ENCODE measurements around the gene SLC25A12. TPM values are rescaled to one million over a fixed set of nuclear protein-coding genes. Genes with fewer than 3 reads are reported as not detected.

The SLC25A12 gene
- total RNA-seq, 1 donor from 2014 or later: 16.5 TPM

DNA sequence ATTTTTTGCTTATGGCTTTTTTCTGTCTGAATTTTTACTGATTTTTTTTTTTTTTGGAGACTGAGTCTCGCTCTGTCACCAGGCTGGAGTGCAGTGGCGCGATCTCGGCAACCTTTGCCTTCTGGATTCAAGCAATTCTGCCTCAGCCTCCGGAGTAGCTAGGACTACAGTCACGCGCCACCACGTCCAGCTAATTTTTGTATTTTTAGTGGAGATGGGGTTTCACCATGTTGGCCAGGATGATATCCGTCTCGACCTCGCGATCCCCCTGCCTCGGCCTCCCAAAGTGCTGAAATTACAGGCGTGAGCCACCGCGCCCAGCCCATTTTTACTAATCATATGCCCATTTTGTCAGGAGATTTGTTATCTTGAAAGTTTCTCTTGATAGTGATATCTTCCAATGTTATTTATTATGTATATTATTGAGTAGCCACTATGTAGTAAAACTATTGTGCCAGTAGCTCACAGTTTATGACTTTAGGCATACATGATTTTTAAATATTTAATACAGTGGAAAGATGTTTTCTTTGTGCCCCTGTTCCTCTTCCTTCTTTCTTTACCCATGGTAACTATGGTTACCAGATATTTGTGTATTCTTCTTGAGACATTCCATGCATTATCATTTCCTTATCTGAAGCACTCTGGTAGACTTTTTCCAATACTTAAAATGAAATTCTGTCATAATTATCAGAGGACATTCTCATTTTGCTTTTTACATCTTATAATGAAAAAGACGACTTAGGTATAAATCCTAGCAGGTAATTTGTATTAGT lies 30.3 kb upstream of the SLC25A12 start:
- H3K27ac Mint-ChIP-seq (ENCODE audit: unreplicated experiment): peak overlapping the region; percentile 98
- peaks cover 36% of the 10 kb centered on the region for H3K4me1 Mint-ChIP-seq (ENCODE audit: unreplicated experiment)
- no peaks in the 10 kb centered on the region for H3K9me3 Mint-ChIP-seq (ENCODE audit: unreplicated experiment)
- peak overlapping the region; percentile 56 for H3K4me3 Mint-ChIP-seq (ENCODE audit: unreplicated experiment)
- no peaks in the 10 kb centered on the region for H3K27me3 Mint-ChIP-seq (ENCODE audit: unreplicated experiment)
- no peak for DNase-seq (ENCODE audit: extremely low spot score, unreplicated experiment)
- peaks cover 21% of the 10 kb centered on the region for H3K36me3 Mint-ChIP-seq (ENCODE audit: unreplicated experiment)
- TF ChIP-seq, protein P1, sequence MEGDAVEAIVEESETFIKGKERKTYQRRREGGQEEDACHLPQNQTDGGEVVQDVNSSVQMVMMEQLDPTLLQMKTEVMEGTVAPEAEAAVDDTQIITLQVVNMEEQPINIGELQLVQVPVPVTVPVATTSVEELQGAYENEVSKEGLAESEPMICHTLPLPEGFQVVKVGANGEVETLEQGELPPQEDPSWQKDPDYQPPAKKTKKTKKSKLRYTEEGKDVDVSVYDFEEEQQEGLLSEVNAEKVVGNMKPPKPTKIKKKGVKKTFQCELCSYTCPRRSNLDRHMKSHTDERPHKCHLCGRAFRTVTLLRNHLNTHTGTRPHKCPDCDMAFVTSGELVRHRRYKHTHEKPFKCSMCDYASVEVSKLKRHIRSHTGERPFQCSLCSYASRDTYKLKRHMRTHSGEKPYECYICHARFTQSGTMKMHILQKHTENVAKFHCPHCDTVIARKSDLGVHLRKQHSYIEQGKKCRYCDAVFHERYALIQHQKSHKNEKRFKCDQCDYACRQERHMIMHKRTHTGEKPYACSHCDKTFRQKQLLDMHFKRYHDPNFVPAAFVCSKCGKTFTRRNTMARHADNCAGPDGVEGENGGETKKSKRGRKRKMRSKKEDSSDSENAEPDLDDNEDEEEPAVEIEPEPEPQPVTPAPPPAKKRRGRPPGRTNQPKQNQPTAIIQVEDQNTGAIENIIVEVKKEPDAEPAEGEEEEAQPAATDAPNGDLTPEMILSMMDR (IDR thresholded peaks at IDR 0.05): no peak

DNA sequence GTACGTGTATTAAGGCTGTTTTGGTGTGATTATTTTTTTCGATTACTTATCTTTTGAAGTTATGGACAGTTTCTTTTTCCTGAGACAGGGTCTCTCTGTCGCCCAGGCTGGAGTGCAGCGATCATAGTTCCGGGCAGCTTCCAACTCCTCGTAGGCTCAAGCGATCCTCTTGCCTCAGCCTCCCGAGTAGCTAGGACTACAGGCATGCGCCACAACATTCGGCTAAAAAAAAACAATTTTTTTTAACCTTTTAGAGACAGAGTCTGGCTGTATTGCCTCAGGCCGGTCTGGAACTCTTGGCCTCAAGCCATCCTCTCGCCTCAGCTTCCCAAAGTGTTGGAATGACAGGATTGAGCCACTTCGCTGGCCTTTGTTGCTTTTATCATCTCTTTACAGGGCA lies 29.2 kb upstream of the SLC25A12 start:
- Mint-ChIP-seq H3K9me3 (ENCODE audit: unreplicated experiment) (no peaks in the 10 kb centered on the region), H3K4me1 (ENCODE audit: unreplicated experiment) (peaks cover 29% of the 10 kb centered on the region), H3K27ac (ENCODE audit: unreplicated experiment) (peak overlapping the region; percentile 98), H3K27me3 (ENCODE audit: unreplicated experiment) (no peaks in the 10 kb centered on the region), H3K4me3 (ENCODE audit: unreplicated experiment) (peak overlapping the region; percentile 96), H3K36me3 (ENCODE audit: unreplicated experiment) (peaks cover 13% of the 10 kb centered on the region)
- DNase-seq (ENCODE audit: extremely low spot score, unreplicated experiment): no peak
- TF ChIP-seq, protein P1 (IDR thresholded peaks at IDR 0.05): no peak

DNA sequence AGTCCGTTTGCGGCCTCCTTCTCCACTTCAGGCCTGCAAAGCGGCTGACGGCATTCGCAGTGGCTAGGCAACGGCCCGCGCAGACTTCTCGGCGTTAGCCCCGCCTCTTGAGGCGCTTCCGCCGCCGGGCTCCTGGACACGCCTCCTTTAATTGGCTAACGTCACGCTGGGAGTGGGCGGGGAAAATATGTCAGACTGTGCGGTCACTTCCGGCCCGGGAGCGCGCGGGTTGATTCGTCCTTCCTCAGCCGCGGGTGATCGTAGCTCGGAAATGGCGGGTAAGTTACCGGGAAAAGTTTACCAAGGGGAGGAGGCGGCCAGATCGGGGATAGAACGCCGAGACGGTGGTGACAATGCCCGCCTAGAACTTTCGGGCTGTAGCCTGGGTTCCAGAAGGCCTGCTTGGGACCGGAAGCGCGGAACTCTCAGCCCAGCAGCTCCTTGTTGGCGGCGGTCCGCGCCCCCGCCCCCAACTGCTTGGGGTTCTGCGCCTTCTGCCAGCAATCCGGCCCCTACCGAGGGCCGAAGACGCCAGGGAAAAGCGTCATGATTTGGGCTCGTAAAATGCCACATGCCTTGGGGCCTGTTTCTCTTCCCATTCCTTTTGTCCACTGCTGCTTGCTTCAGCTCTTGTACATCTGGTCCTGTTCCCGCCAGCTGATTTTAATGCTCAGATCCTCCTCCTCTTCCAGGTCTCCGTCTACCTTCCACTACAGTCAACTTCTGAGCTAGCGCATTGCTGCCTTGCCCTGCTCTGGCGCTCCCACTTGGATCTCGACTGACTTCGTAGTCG lies 28.4 kb upstream of the SLC25A12 start, which contains the start of gene HAT1:
Gene HAT1 (plus strand): TSS at position 232 of the 793 bp plus-strand sequence. CDS start 40 bp downstream, at position 272.
- TF ChIP-seq, protein P1 (IDR thresholded peaks at IDR 0.05): no peak
- Mint-ChIP-seq H3K9me3 (ENCODE audit: unreplicated experiment) (no peaks in the 10 kb centered on the region), H3K4me1 (ENCODE audit: unreplicated experiment) (peaks cover 29% of the 10 kb centered on the region), H3K27me3 (ENCODE audit: unreplicated experiment) (no peaks in the 10 kb centered on the region), H3K27ac (ENCODE audit: unreplicated experiment) (peak within 1 kb of the TSS; percentile 98), H3K36me3 (ENCODE audit: unreplicated experiment) (peaks cover 13% of the 10 kb centered on the region), H3K4me3 (ENCODE audit: unreplicated experiment) (peak within 1 kb of the TSS; percentile 96)
- DNase-seq (ENCODE audit: extremely low spot score, unreplicated experiment): peak; percentile 99

DNA sequence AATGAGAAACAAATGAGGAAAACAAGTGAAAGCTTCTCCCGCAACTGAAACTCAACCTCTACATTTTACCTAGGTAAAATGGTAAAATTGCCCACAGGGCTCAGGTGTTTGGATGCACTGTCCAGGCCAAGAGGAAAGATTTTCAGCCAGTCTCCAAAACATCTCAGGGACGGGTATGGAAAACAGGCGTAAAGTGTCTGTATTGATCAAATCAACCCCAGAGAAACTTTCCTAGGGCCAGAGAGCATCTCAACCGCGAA lies 27.9 kb upstream of the SLC25A12 start:
- Mint-ChIP-seq H3K4me1 (ENCODE audit: unreplicated experiment) (peaks cover 29% of the 10 kb centered on the region), H3K27ac (ENCODE audit: unreplicated experiment) (peak overlapping the region; percentile 98), H3K9me3 (ENCODE audit: unreplicated experiment) (no peaks in the 10 kb centered on the region), H3K4me3 (ENCODE audit: unreplicated experiment) (peak overlapping the region; percentile 96), H3K27me3 (ENCODE audit: unreplicated experiment) (no peaks in the 10 kb centered on the region), H3K36me3 (ENCODE audit: unreplicated experiment) (peaks cover 8% of the 10 kb centered on the region)
- TF ChIP-seq, protein P1 (IDR thresholded peaks at IDR 0.05): no peak
- no peak for DNase-seq (ENCODE audit: extremely low spot score, unreplicated experiment)

DNA sequence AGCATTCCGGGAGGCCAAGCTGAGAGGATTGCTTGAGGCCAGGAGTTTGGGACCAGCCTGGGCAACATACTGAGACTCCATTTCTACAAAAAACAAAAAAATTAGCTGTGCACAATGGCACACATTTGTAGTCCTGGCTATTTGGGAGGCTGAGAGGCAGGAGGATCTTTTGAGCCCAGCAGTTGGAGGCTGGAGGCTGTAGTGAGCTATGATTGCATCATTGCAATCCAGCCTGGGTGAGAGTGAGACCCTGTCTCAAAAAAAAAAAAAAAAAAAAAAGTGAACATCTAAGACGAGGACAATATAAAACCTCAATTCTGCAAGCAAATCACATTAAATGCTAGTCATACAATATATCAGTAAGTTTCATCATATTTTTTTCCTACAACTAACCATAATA lies 25.4 kb upstream of the SLC25A12 start:
- no peaks in the 10 kb centered on the region for H3K36me3 Mint-ChIP-seq (ENCODE audit: unreplicated experiment)
- H3K27ac Mint-ChIP-seq (ENCODE audit: unreplicated experiment): no peak overlapping the region
- no peaks in the 10 kb centered on the region for H3K9me3 Mint-ChIP-seq (ENCODE audit: unreplicated experiment)
- TF ChIP-seq, protein P1 (IDR thresholded peaks at IDR 0.05): no peak
- H3K4me3 Mint-ChIP-seq (ENCODE audit: unreplicated experiment): no peak overlapping the region
- DNase-seq (ENCODE audit: extremely low spot score, unreplicated experiment): no peak
- H3K27me3 Mint-ChIP-seq (ENCODE audit: unreplicated experiment): no peaks in the 10 kb centered on the region
- H3K4me1 Mint-ChIP-seq (ENCODE audit: unreplicated experiment): peaks cover 20% of the 10 kb centered on the region

Measured in osteocyte (in vitro differentiated cells).